ENCODE results near the gene ATP8A2. TPM values are rescaled to one million over a fixed set of nuclear protein-coding genes. Genes with fewer than 3 reads are reported as not detected.

Gene ATP8A2
- total and polyA plus RNA-seq, 2 of the 8 experiments (the other 6 are each of a cell fraction or from before 2014, with no cell fraction given) = 2.4 to 8.3 TPM

GRCh38 chr13:26067601-26068000 is 695.8 kb downstream of the ATP8A2 start:
- no peak for FAIRE-seq

More at GRCh38 chr13:26067601-26068000, 695.8 kb downstream of the ATP8A2 start:
- no peak for DNase-seq (ENCODE audit: low read depth in 1 of 2, low spot score in 2 of 2)
- no peak overlapping the region for H3K9ac ChIP-seq (replicated peaks in 1 of 4; ENCODE audit: extremely low read depth in 1 of 4, low read depth in 3 of 4, low read length in 3 of 4)
- H2AK5ac ChIP-seq (ENCODE audit: low read depth, low read length) = no peak overlapping the region
- no peak overlapping the region for H3K56ac ChIP-seq (replicated peaks; ENCODE audit: insufficient read length, low read depth, low read length)
- ChIA-PET POLR2A (ENCODE audit: partially characterized antibody) (interaction anchor here (0.8 to 1.1 kb wide), 2 partner anchors 9 to 17 kb away, joined by 3 to 6 read pairs; no protein-coding TSS in a partner anchor), CTCF (ENCODE audit: partially characterized antibody) (interaction anchor here (0.6 to 11.4 kb wide), 10 partner anchors 28 to 692 kb away, joined by 3 to 76 read pairs (median 4); no protein-coding TSS in a partner anchor)
- H3K79me2 ChIP-seq (ENCODE audit: control insufficient read depth in 1 of 2, insufficient read depth in 2 of 2, low read length in 2 of 2) = no peaks in the 10 kb centered on the region
- no peaks in the 10 kb centered on the region for H3K23me2 ChIP-seq (ENCODE audit: low read depth, low read length)
- H4K20me1 ChIP-seq (replicated peaks in 1 of 2; ENCODE audit: control insufficient read depth in 1 of 2, insufficient read depth in 2 of 2, low read length in 2 of 2) = no peaks in the 10 kb centered on the region
- TF ChIP-seq KDM1A (IDR thresholded peaks at IDR 0.05; ENCODE audit: borderline replicate concordance, low read length) (no peak), TCF12 (IDR thresholded peaks at IDR 0.05; ENCODE audit: low read depth, low read length) (no peak), MAFK (IDR thresholded peaks at IDR 0.05; ENCODE audit: low read depth, low read length) (no peak), KDM4A (IDR thresholded peaks at IDR 0.05; ENCODE audit: low read depth, low read length, severe bottlenecking) (no peak), SP1 (IDR thresholded peaks at IDR 0.05; ENCODE audit: low read depth, low read length) (no peak), SIX5 (IDR thresholded peaks at IDR 0.05; ENCODE audit: low read depth, low read length) (no peak), E2F6 (IDR thresholded peaks at IDR 0.05) (no peak)
- no peak overlapping the region for H2BK5ac ChIP-seq (ENCODE audit: low read depth, low read length)
- WGBS, 2 experiments (ENCODE audit: extremely low coverage in 1 of 2, insufficient coverage in 1 of 2, insufficient read length in 1 of 2, insufficient replicate concordance in 2 of 2, low coverage in 1 of 2, low lambda C conversion rate in 2 of 2, missing lambda C conversion rate in 1 of 2) = 98% methylated on average over 3 of the region's 3 CpGs; no CpG with 5 or more reads in 1 of the 2 experiments
- H3K4me1 ChIP-seq (replicated peaks in 1 of 4; ENCODE audit: control insufficient read depth in 3 of 4, insufficient read depth in 4 of 4, low read length in 3 of 4) = no peaks in the 10 kb centered on the region
- H4K8ac ChIP-seq (ENCODE audit: extremely low read depth, insufficient read depth, low read length) = no peak overlapping the region
- H3K79me1 ChIP-seq (ENCODE audit: low read depth, low read length) = no peaks in the 10 kb centered on the region
- no peaks in the 10 kb centered on the region for H3K9me3 ChIP-seq (ENCODE audit: insufficient read depth in 2 of 2, low read depth in 1 of 2, low read length in 1 of 2)
- no peaks in the 10 kb centered on the region for H3K36me3 ChIP-seq (ENCODE audit: control insufficient read depth in 2 of 4, insufficient read depth in 4 of 4, low read length in 3 of 4)
- H3K4ac ChIP-seq (replicated peaks; ENCODE audit: insufficient read length, low read depth, low read length) = no peak overlapping the region
- no peak overlapping the region for H4K5ac ChIP-seq (ENCODE audit: insufficient read length, low read depth, low read length)
- H3K27ac ChIP-seq (ENCODE audit: low read depth, low read length) = no peak overlapping the region
- no peak overlapping the region for H3K23ac ChIP-seq (ENCODE audit: insufficient read length)
- no peak overlapping the region for H3K18ac ChIP-seq (ENCODE audit: extremely low read depth, low read length)
- no peak overlapping the region for H3K4me2 ChIP-seq (ENCODE audit: insufficient read depth in 1 of 2, low read depth in 2 of 2, low read length in 2 of 2)
- no peak overlapping the region for H3K14ac ChIP-seq (ENCODE audit: insufficient read length)
- H2BK12ac ChIP-seq (ENCODE audit: low read depth, low read length) = no peak overlapping the region
- H2AFZ ChIP-seq (ENCODE audit: low read length) = no peak overlapping the region
- no peak overlapping the region for H2BK20ac ChIP-seq (ENCODE audit: low read length)
- H4K91ac ChIP-seq (replicated peaks; ENCODE audit: insufficient read length, low read length) = no peak overlapping the region
- no peaks in the 10 kb centered on the region for H3K27me3 ChIP-seq (replicated peaks in 1 of 4; ENCODE audit: control insufficient read depth in 3 of 4, extremely low read depth in 1 of 4, insufficient read depth in 3 of 4, low read length in 3 of 4)
- H2BK15ac ChIP-seq (ENCODE audit: low read length) = no peak overlapping the region
- no peak overlapping the region for H3K4me3 ChIP-seq (ENCODE audit: extremely low read depth in 1 of 4, insufficient read depth in 2 of 4, low read depth in 3 of 4, low read length in 4 of 4)
- H2BK120ac ChIP-seq (replicated peaks; ENCODE audit: low read depth, low read length) = no peak overlapping the region

All from H1 (cell line).